ENCODE results near the gene KATNA1.

KATNA1 gene

GRCh38 chr6:149559389-149559788 lies 89.1 kb downstream of the KATNA1 start:
- no peak for DNase-seq (ENCODE audit: extremely low spot score)
- POLR2A ChIA-PET, result no interaction called here
- no peak for TF ChIP-seq CTCF (IDR thresholded peaks at IDR 0.05; ENCODE audit: control extremely low read depth, extremely low read depth, low read depth, missing control alignments)
- CTCF ChIA-PET, result no interaction called here

- TF ChIP-seq CTCF (IDR thresholded peaks at IDR 0.05; ENCODE audit: control extremely low read depth, extremely low read depth, low read depth, missing control alignments), result no peak
- ChIA-PET CTCF (interaction anchor here (0.9 kb wide), 1 partner anchor 13 kb away, joined by 3 read pairs; no protein-coding TSS in a partner anchor), POLR2A (no interaction called here)
- no peak for DNase-seq (ENCODE audit: extremely low spot score)
Measured at GRCh38 chr6:149558029-149558428, 90.5 kb downstream of the KATNA1 start.

DNA sequence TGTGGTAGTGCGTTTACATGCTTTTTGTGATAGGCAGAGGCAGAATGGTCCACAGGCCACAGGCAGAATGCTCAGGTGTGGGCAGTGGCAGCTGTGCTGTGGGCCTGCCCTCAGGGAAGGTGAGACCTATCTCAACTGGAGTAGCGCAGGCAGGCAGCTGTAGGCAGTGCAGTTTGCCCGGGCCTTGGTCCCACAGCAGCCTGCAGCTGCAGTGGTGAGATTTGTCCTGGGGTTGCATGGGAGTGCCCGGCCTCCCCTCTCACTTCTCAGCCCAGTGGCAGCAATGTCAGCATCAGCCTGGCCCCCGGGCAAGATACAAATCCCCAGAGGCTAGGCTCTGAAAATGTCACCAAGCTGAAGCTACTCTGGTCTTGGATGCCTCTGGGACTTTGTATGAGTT lies 96.6 kb downstream of the KATNA1 start:
- ChIA-PET CTCF (interaction anchor here (0.9 to 4.3 kb wide), 4 partner anchors 9 to 34 kb away, joined by 3 to 24 read pairs (median 14); partner anchors contain the start of gene GINM1), POLR2A (no interaction called here)
- no peak for TF ChIP-seq CTCF (IDR thresholded peaks at IDR 0.05; ENCODE audit: control extremely low read depth, extremely low read depth, low read depth, missing control alignments)

GRCh38 chr6:149545754-149546471 lies 102.6 kb downstream of the KATNA1 start, which contains the start of gene PPIL4:
PPIL4 (minus strand) TSS chr6:149546043; CDS start chr6:149546005, 38 bp downstream.
- CTCF ChIA-PET, result interaction anchor here (0.7 to 4.4 kb wide), 18 partner anchors 8 to 351 kb away, joined by 3 to 52 read pairs (median 4); partner anchors contain the start of gene GINM1
- TF ChIP-seq CTCF (IDR thresholded peaks at IDR 0.05; ENCODE audit: control extremely low read depth, extremely low read depth, low read depth, missing control alignments), result peak; percentile 64
- POLR2A ChIA-PET, result no interaction called here
- peak; percentile 96 for DNase-seq (ENCODE audit: extremely low spot score)

More for the DNA sequence above, 96.6 kb downstream of the KATNA1 start:
- no peak for DNase-seq (ENCODE audit: extremely low spot score)

- peak; percentile 39 for DNase-seq (ENCODE audit: extremely low spot score)
- TF ChIP-seq CTCF (IDR thresholded peaks at IDR 0.05; ENCODE audit: control extremely low read depth, extremely low read depth, low read depth, missing control alignments), result no peak
- ChIA-PET CTCF (interaction anchor here (0.7 to 4.4 kb wide), 17 partner anchors 9 to 351 kb away, joined by 3 to 52 read pairs (median 4); partner anchors contain the start of gene GINM1), POLR2A (interaction anchor here (0.9 kb wide), 1 partner anchor 512 kb away, joined by 3 read pairs; no protein-coding TSS in a partner anchor)
Measured at GRCh38 chr6:149545258-149545753, 103.2 kb downstream of the KATNA1 start.
